BLaER1 (cell line): ENCODE data around the gene ARSK.

Experiments
- H3K27ac ChIP-seq: shearing (Covaris generic); formaldehyde crosslinking; 2 replicates; pipeline ENCODE4 v1.8.1; 2022
- H3K27me3 ChIP-seq: shearing (Covaris generic); formaldehyde crosslinking; 2 replicates; pipeline ENCODE4 v1.8.1; 2022
- H3K36me3 ChIP-seq: shearing (Covaris generic); formaldehyde crosslinking; 2 replicates; pipeline ENCODE4 v1.8.1; 2022
- H3K4me1 ChIP-seq: shearing (Covaris generic); formaldehyde crosslinking; 2 replicates; pipeline ENCODE4 v1.8.1; 2022
- H3K4me2 ChIP-seq: shearing (Covaris generic); formaldehyde crosslinking; 2 replicates; pipeline ENCODE4 v1.8.1; 2022
- H3K4me3 ChIP-seq: shearing (Covaris generic); formaldehyde crosslinking; 2 replicates; pipeline ENCODE4 v1.8.1; 2022
- H3K9ac ChIP-seq: shearing (Covaris generic); formaldehyde crosslinking; 2 replicates; pipeline ENCODE4 v1.8.1; 2022
- H3K9me3 ChIP-seq: shearing (Covaris generic); formaldehyde crosslinking; 2 replicates; pipeline ENCODE4 v1.8.1; 2022
- H4K20me1 ChIP-seq: shearing (Covaris generic); formaldehyde crosslinking; 2 replicates; pipeline ENCODE4 v1.8.1; 2022
- Cebpa-rat ChIP-seq: shearing (Covaris generic); IDR thresholded peaks from 2 replicates; pipeline ENCODE4 v1.8.1; 2022

Gene ARSK

GRCh38 chr5:95619096-95619495 lies 64.2 kb downstream of the ARSK start:
- Histone ChIP-seq H3K9ac (0 out of 2 replicates have a peak overlapping the region, but pooled peaks have one; percentile 87), H3K4me1 (peaks cover 44% of the 10 kb centered on the region), H3K27me3 (peaks cover 23% of the 10 kb centered on the region), H3K9me3 (peaks cover 4% of the 10 kb centered on the region), H3K4me2 (peak overlapping the region; percentile 96), H3K27ac (no peak overlapping the region), H4K20me1 (no peaks in the 10 kb centered on the region), H3K4me3 (no peak overlapping the region), H3K36me3 (no peaks in the 10 kb centered on the region)
- no peak for TF ChIP-seq Cebpa-rat

- Histone ChIP-seq H3K36me3 (no peaks in the 10 kb centered on the region), H3K9ac (peak overlapping the region; percentile 87), H3K4me3 (peak overlapping the region; percentile 71), H3K27me3 (peaks cover 23% of the 10 kb centered on the region), H3K4me1 (peaks cover 44% of the 10 kb centered on the region), H3K27ac (peak overlapping the region; percentile 96), H3K4me2 (peak overlapping the region; percentile 96), H3K9me3 (no peaks in the 10 kb centered on the region; the same call in 1 of the 2 replicates), H4K20me1 (no peaks in the 10 kb centered on the region)
- TF ChIP-seq Cebpa-rat: no peak
Measured at GRCh38 chr5:95619514-95620029, 64.7 kb downstream of the ARSK start.

DNA sequence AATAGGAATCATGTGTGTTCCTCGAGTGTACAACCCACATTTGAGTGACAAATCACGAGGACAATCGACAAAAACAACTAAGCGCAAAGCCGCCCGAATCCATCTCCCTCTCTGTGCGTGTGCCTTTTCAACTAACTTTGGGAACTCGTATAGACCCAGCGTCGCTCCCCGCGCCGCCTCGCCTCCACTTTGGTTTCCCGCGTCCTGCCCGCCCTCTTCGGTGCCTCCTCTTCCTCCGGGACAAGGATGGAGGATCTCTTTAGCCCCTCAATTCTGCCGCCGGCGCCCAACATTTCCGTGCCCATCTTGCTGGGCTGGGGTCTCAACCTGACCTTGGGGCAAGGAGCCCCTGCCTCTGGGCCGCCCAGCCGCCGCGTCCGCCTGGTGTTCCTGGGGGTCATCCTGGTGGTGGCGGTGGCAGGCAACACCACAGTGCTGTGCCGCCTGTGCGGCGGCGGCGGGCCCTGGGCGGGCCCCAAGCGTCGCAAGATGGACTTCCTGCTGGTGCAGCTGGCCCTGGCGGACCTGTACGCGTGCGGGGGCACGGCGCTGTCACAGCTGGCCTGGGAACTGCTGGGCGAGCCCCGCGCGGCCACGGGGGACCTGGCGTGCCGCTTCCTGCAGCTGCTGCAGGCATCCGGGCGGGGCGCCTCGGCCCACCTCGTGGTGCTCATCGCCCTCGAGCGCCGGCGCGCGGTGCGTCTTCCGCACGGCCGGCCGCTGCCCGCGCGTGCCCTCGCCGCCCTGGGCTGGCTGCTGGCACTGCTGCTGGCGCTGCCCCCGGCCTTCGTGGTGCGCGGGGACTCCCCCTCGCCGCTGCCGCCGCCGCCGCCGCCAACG lies 65.3 kb downstream of the ARSK start, which contains the start of gene GPR150:
TSS of gene GPR150 (plus strand) at position 58 of the 840 bp plus-strand sequence. CDS start at position 247, 189 bp downstream.
- H4K20me1 ChIP-seq: no peaks in the 10 kb centered on the region
- H3K4me2 ChIP-seq: peak within 1 kb of the TSS; percentile 96
- no peak for TF ChIP-seq Cebpa-rat
- peak within 1 kb of the TSS; percentile 96 for H3K27ac ChIP-seq
- H3K27me3 ChIP-seq: peaks cover 23% of the 10 kb centered on the region
- peaks cover 44% of the 10 kb centered on the region for H3K4me1 ChIP-seq
- no peaks in the 10 kb centered on the region for H3K36me3 ChIP-seq
- H3K4me3 ChIP-seq: peak within 1 kb of the TSS; percentile 71
- H3K9ac ChIP-seq: peak within 1 kb of the TSS; percentile 87
- H3K9me3 ChIP-seq: no peaks in the 10 kb centered on the region

DNA sequence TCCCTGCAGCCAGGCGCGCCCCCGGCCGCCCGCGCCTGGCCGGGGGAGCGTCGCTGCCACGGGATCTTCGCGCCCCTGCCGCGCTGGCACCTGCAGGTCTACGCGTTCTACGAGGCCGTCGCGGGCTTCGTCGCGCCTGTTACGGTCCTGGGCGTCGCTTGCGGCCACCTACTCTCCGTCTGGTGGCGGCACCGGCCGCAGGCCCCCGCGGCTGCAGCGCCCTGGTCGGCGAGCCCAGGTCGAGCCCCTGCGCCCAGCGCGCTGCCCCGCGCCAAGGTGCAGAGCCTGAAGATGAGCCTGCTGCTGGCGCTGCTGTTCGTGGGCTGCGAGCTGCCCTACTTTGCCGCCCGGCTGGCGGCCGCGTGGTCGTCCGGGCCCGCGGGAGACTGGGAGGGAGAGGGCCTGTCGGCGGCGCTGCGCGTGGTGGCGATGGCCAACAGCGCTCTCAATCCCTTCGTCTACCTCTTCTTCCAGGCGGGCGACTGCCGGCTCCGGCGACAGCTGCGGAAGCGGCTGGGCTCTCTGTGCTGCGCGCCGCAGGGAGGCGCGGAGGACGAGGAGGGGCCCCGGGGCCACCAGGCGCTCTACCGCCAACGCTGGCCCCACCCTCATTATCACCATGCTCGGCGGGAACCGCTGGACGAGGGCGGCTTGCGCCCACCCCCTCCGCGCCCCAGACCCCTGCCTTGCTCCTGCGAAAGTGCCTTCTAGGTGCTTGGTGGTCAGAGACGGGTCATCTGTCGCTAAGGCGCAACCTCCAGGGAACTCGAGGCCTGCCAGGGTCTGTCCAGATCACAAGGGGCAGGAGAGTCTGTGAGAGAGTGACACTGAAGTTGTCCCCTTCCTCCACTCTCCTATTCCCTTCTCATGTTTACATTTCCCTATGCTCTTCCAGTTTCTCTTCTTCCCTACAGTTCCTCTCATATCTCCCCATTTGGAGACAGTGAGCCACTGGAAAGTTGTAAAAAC lies 66.3 kb downstream of the ARSK start:
- peak overlapping the region; percentile 96 for H3K4me2 ChIP-seq
- H3K4me3 ChIP-seq: peak overlapping the region; percentile 71
- H4K20me1 ChIP-seq: no peaks in the 10 kb centered on the region
- H3K27ac ChIP-seq: peak overlapping the region; percentile 96
- no peaks in the 10 kb centered on the region for H3K9me3 ChIP-seq
- TF ChIP-seq Cebpa-rat: no peak
- H3K4me1 ChIP-seq: peaks cover 44% of the 10 kb centered on the region
- peaks cover 23% of the 10 kb centered on the region for H3K27me3 ChIP-seq
- H3K9ac ChIP-seq: peak overlapping the region; percentile 87
- no peaks in the 10 kb centered on the region for H3K36me3 ChIP-seq

DNA sequence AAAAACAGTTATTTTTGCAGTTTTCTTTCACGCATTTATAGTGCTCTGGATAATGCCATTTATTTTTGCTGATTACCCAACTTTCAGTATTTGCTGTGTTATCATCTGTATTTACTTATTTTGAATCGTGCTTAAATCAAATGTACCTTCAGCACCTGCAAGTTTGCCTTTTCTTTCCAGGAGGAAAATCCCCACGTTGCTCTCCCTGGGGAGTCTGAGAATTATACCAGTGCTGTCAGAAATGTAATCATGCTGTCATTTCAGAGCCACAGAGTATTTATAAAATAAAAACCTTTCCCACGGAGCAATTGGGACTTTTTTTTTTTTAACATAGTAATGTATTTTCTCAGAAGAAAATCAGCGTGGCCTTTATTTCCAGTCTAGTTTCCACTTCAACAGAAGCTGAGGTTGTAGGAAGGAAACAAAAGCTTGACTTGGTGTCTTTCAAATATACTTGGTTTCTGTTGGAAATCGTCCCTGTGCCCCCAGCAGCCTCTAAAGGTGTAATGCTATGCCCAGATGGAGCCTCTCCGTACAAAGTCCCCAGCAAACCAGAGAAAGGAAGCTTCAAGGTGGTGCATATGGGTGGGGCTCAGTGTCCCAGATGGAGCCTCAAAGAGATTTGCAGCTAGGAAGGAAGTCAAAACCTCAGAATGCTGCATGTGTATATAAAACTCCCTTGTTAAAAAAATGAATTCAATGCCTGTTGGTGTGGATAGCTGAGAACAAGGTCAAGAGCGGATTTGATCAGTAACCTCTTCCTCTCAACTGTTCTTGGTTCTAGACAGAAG lies 67.1 kb downstream of the ARSK start:
- Histone ChIP-seq H3K4me1 (peaks cover 44% of the 10 kb centered on the region), H3K36me3 (no peaks in the 10 kb centered on the region), H3K4me2 (peak overlapping the region; percentile 96), H3K9me3 (no peaks in the 10 kb centered on the region), H3K27me3 (peaks cover 23% of the 10 kb centered on the region), H3K9ac (peak overlapping the region; percentile 87), H4K20me1 (no peaks in the 10 kb centered on the region), H3K27ac (peak overlapping the region; percentile 96), H3K4me3 (peak overlapping the region; percentile 71)
- TF ChIP-seq Cebpa-rat: no peak

GRCh38 chr5:95623706-95624105 lies 68.8 kb downstream of the ARSK start:
- H4K20me1 ChIP-seq: no peaks in the 10 kb centered on the region
- H3K27me3 ChIP-seq: peaks cover 20% of the 10 kb centered on the region
- no peak overlapping the region for H3K27ac ChIP-seq
- peaks cover 53% of the 10 kb centered on the region for H3K4me1 ChIP-seq
- H3K4me2 ChIP-seq: no peak overlapping the region
- no peaks in the 10 kb centered on the region for H3K36me3 ChIP-seq
- H3K9ac ChIP-seq: no peak overlapping the region
- no peak for TF ChIP-seq Cebpa-rat
- no peak overlapping the region for H3K4me3 ChIP-seq
- H3K9me3 ChIP-seq: no peaks in the 10 kb centered on the region; the same call in 1 of the 2 replicates

GRCh38 chr5:95624368-95624767 lies 69.5 kb downstream of the ARSK start:
- peaks cover 55% of the 10 kb centered on the region for H3K4me1 ChIP-seq
- no peak overlapping the region for H3K4me2 ChIP-seq
- H3K4me3 ChIP-seq: no peak overlapping the region
- no peaks in the 10 kb centered on the region for H4K20me1 ChIP-seq
- peaks cover 13% of the 10 kb centered on the region for H3K27me3 ChIP-seq
- no peak for TF ChIP-seq Cebpa-rat
- H3K9ac ChIP-seq: no peak overlapping the region
- no peaks in the 10 kb centered on the region for H3K36me3 ChIP-seq
- no peaks in the 10 kb centered on the region; the same call in 1 of the 2 replicates for H3K9me3 ChIP-seq
- H3K27ac ChIP-seq: no peak overlapping the region

GRCh38 chr5:95626701-95627100 lies 71.8 kb downstream of the ARSK start:
- Histone ChIP-seq H4K20me1 (no peaks in the 10 kb centered on the region), H3K4me2 (no peak overlapping the region), H3K9ac (no peak overlapping the region), H3K4me3 (no peak overlapping the region), H3K9me3 (no peaks in the 10 kb centered on the region; the same call in 1 of the 2 replicates), H3K4me1 (peaks cover 58% of the 10 kb centered on the region), H3K27ac (no peak overlapping the region), H3K27me3 (no peaks in the 10 kb centered on the region), H3K36me3 (no peaks in the 10 kb centered on the region)
- no peak for TF ChIP-seq Cebpa-rat
